ENCODE data around the gene MAPRE2. TPM values are rescaled to one million over a fixed set of nuclear protein-coding genes. Genes with fewer than 3 reads are reported as not detected.

Gene MAPRE2
- total RNA-seq, 4 donors from 2014 or later = 22.2 to 32.2 (median 24.5) TPM

- no peaks in the 10 kb centered on the region for H3K27me3 ChIP-seq
- TF ChIP-seq POLR2AphosphoS5 (IDR thresholded peaks at IDR 0.05) = no peak
- TF ChIP-seq CTCF (IDR thresholded peaks at IDR 0.05) = no peak
- no peak for TF ChIP-seq POLR2A (IDR thresholded peaks at IDR 0.05; ENCODE audit: low read depth)
- TF ChIP-seq EP300 (IDR thresholded peaks at IDR 0.05) = no peak
- no peak for DNase-seq (ENCODE audit: extremely low spot score)
- H3K27ac ChIP-seq (replicated peaks in 1 of 4) = no peak overlapping the region
- H3K36me3 ChIP-seq = no peaks in the 10 kb centered on the region
- intact Hi-C loops (cut with DNase I) = no loop called here
- peaks cover 0 to 39% (median 7%) of the 10 kb centered on the region in 4 donors for H3K4me1 ChIP-seq
- H3K9me3 ChIP-seq = no peaks in the 10 kb centered on the region
- H3K4me3 ChIP-seq = no peak overlapping the region
- WGBS = 81% methylated on average over 2 of the region's 2 CpGs
Observed at GRCh38 chr18:35091841-35092240, 50.6 kb downstream of the MAPRE2 start.

GRCh38 chr18:35095983-35096676 is 54.9 kb downstream of the MAPRE2 start:
- Histone ChIP-seq H3K4me3 (no peak overlapping the region), H3K36me3 (peaks cover 0 to 19% (median 0%) of the 10 kb centered on the region in 4 donors), H3K27me3 (no peaks in the 10 kb centered on the region), H3K4me1 (peaks cover 0 to 8% (median 0%) of the 10 kb centered on the region in 4 donors), H3K27ac (replicated peaks in 1 of 4) (no peak overlapping the region), H3K9me3 (no peaks in the 10 kb centered on the region)
- no peak for TF ChIP-seq POLR2AphosphoS5 (IDR thresholded peaks at IDR 0.05)
- no peak for TF ChIP-seq POLR2A (IDR thresholded peaks at IDR 0.05; ENCODE audit: low read depth)
- TF ChIP-seq EP300 (IDR thresholded peaks at IDR 0.05) = no peak
- TF ChIP-seq CTCF (IDR thresholded peaks at IDR 0.05) = no peak
- DNase-seq (ENCODE audit: extremely low spot score) = no peak
- 97% methylated on average over 1 of the region's 1 CpG for WGBS
- intact Hi-C loops (cut with DNase I) = no loop called here

GRCh38 chr18:35096677-35097011 is 55.4 kb downstream of the MAPRE2 start:
- intact Hi-C loops (cut with DNase I) = no loop called here
- Histone ChIP-seq H3K4me1 (peaks cover 0 to 8% (median 0%) of the 10 kb centered on the region in 4 donors), H3K27ac (replicated peaks in 1 of 4) (no peak overlapping the region), H3K36me3 (peaks cover 0 to 19% (median 2%) of the 10 kb centered on the region in 4 donors), H3K9me3 (no peaks in the 10 kb centered on the region), H3K27me3 (no peaks in the 10 kb centered on the region), H3K4me3 (no peak overlapping the region)
- DNase-seq (ENCODE audit: extremely low spot score) = no peak
- TF ChIP-seq POLR2AphosphoS5 (IDR thresholded peaks at IDR 0.05) (no peak), EP300 (IDR thresholded peaks at IDR 0.05) (no peak), POLR2A (IDR thresholded peaks at IDR 0.05; ENCODE audit: low read depth) (no peak), CTCF (IDR thresholded peaks at IDR 0.05) (no peak)

GRCh38 chr18:35097195-35097594 is 56.0 kb downstream of the MAPRE2 start:
- TF ChIP-seq POLR2A (IDR thresholded peaks at IDR 0.05; ENCODE audit: low read depth) = no peak
- no peak for TF ChIP-seq CTCF (IDR thresholded peaks at IDR 0.05)
- TF ChIP-seq EP300 (IDR thresholded peaks at IDR 0.05) = no peak
- no peak for TF ChIP-seq POLR2AphosphoS5 (IDR thresholded peaks at IDR 0.05)
- no peak overlapping the region for H3K27ac ChIP-seq (replicated peaks in 1 of 4)
- H3K4me1 ChIP-seq = peaks cover 0 to 8% (median 0%) of the 10 kb centered on the region in 4 donors
- peaks cover 0 to 24% (median 4%) of the 10 kb centered on the region in 4 donors for H3K36me3 ChIP-seq
- no peaks in the 10 kb centered on the region for H3K9me3 ChIP-seq
- WGBS = 94% methylated on average over 5 of the region's 5 CpGs
- no peaks in the 10 kb centered on the region for H3K27me3 ChIP-seq
- no peak for DNase-seq (ENCODE audit: extremely low spot score)
- intact Hi-C loops (cut with DNase I) = no loop called here
- H3K4me3 ChIP-seq = no peak overlapping the region

GRCh38 chr18:35097763-35098162 is 56.5 kb downstream of the MAPRE2 start:
- Histone ChIP-seq H3K4me1 (peaks cover 0 to 11% (median 0%) of the 10 kb centered on the region in 4 donors), H3K9me3 (no peaks in the 10 kb centered on the region), H3K4me3 (no peak overlapping the region), H3K36me3 (peaks cover 0 to 29% (median 7%) of the 10 kb centered on the region in 4 donors), H3K27ac (replicated peaks in 1 of 4) (no peak overlapping the region), H3K27me3 (no peaks in the 10 kb centered on the region)
- intact Hi-C loops (cut with DNase I) = no loop called here
- WGBS = 100% methylated on average over 2 of the region's 2 CpGs
- TF ChIP-seq CTCF (IDR thresholded peaks at IDR 0.05) = no peak
- TF ChIP-seq POLR2A (IDR thresholded peaks at IDR 0.05; ENCODE audit: low read depth) = no peak
- TF ChIP-seq POLR2AphosphoS5 (IDR thresholded peaks at IDR 0.05) = no peak
- no peak for TF ChIP-seq EP300 (IDR thresholded peaks at IDR 0.05)
- no peak for DNase-seq (ENCODE audit: extremely low spot score)
